GM12878 (cell line): ENCODE measurements around the gene ITIH6. TPM values are rescaled to one million over a fixed set of nuclear protein-coding genes. Genes with fewer than 3 reads are reported as not detected.
"Not testable (repeated sequence)": the region's sequence is repeated elsewhere in the genome, so short reads cannot be mapped to it uniquely, and the experiment has no call there.

Source experiments
- ATAC-seq: fragments of 200-7000 bp; cut with Tn5 transposase; 3 replicates; pipeline ENCODE4 v1.9.1; 2020; ENCODE audit warnings: mild to moderate bottlenecking, moderate library complexity
- Bru-seq: library from RNA; stranded (reverse); fragments of 400-500 nt; gene quantifications from one replicate; lab custom pipeline; 2021; lab: Mats Ljungman, UMichigan
- BruChase-seq, 2 experiments: library from RNA; stranded (reverse); fragments of 400-500 nt; gene quantifications; one replicate each; lab custom pipeline; 2021; lab: Mats Ljungman, UMichigan
- BruUV-seq: library from RNA; stranded (reverse); fragments of 400-500 nt; replicated peaks from 2 replicates; lab custom pipeline; 2021; lab: Mats Ljungman, UMichigan
- CTCF ChIA-PET: fragments of 300-600 bp; sonication (Branson Sonifier 250); formaldehyde crosslinking; extraction: SDS; loops from one replicate; lab custom pipeline; 2021; ENCODE audit warnings: inconsistent platforms; lab: Yijun Ruan, JAX
- POLR2A ChIA-PET: fragments of 350-600 bp; formaldehyde crosslinking; extraction: SDS; loops from one replicate; lab custom pipeline; 2021; ENCODE audit warnings: inconsistent platforms; lab: Charles Lee
- RAD21 ChIA-PET: fragments of 300-600 bp; sonication (Branson Sonifier 250); formaldehyde crosslinking; loops from one replicate; lab custom pipeline; 2023; ENCODE audit warnings: antibody characterized with exemption; ENCODE audit not compliant: unreplicated experiment; lab: Charles Lee
- SMC1A ChIA-PET: fragments of 300-600 bp; sonication (Branson Sonifier 250); formaldehyde crosslinking; loops from one replicate; lab custom pipeline; 2023; ENCODE audit not compliant: unreplicated experiment, uncharacterized antibody; lab: Charles Lee
- DNase-seq: peaks from one replicate; pipeline ENCODE4 v3.0.0-alpha.2; 2011; ENCODE audit warnings: low read depth, low spot score
- FAIRE-seq: peaks from 3 replicates; lab custom pipeline; 2011; peaks lifted over from hg19 to GRCh38; lab: Jason Lieb, UNC
- H2AFZ ChIP-seq: 2 replicates; pipeline ENCODE4 v1.6.0; 2011; ENCODE audit warnings: low read depth, low read length, control low read depth; ENCODE audit not compliant: control insufficient read depth
- H3K27ac ChIP-seq: 2 replicates; pipeline ENCODE4 v1.5.1; 2011; ENCODE audit warnings: control low read depth; ENCODE audit not compliant: control insufficient read depth, insufficient read depth
- H3K27me3 ChIP-seq, 2 experiments: replicated peaks in 1 of 2; 2 replicates each; pipeline versions ENCODE4 v1.6.0 to v1.6.1; 2011; ENCODE audit warnings: low read length in 1 of 2; ENCODE audit not compliant: control insufficient read depth in 2 of 2, insufficient read depth in 2 of 2
- H3K36me3 ChIP-seq, 2 experiments: 2 replicates each; pipeline ENCODE4 v1.5.1; 2011; ENCODE audit warnings: low read length in 1 of 2; ENCODE audit not compliant: control insufficient read depth in 2 of 2, insufficient read depth in 2 of 2
- H3K4me1 ChIP-seq: 2 replicates; pipeline ENCODE4 v1.6.1; 2011; ENCODE audit warnings: mild to moderate bottlenecking, low read length, moderate library complexity, mixed read lengths; ENCODE audit not compliant: control insufficient read depth, insufficient read depth
- H3K4me2 ChIP-seq: 2 replicates; pipeline ENCODE4 v1.6.0; 2011; ENCODE audit warnings: control low read depth; ENCODE audit not compliant: control insufficient read depth, insufficient read depth
- H3K4me3 ChIP-seq: fragments of 200-600 bp; sonication (generic); 2 replicates; pipeline ENCODE4 v1.5.1; 2016
- H3K79me2 ChIP-seq: 2 replicates; pipeline ENCODE4 v1.6.0; 2011; ENCODE audit warnings: low read length; ENCODE audit not compliant: control insufficient read depth, insufficient read depth
- H3K9ac ChIP-seq: 2 replicates; pipeline ENCODE4 v1.8.0; 2011; ENCODE audit warnings: low read length, control low read depth, mixed read lengths; ENCODE audit not compliant: control insufficient read depth, insufficient read depth
- H3K9me3 ChIP-seq: replicated peaks from 3 replicates; pipeline ENCODE4 v1.5.1; 2011; ENCODE audit warnings: mild to moderate bottlenecking, low read length; ENCODE audit not compliant: control insufficient read depth, insufficient read depth
- H4K20me1 ChIP-seq: 2 replicates; pipeline ENCODE4 v1.6.0; 2011; ENCODE audit not compliant: control insufficient read depth, insufficient read depth
- CHD2 ChIP-seq: IDR thresholded peaks from 2 replicates; pipeline ENCODE4 v1.6.1; 2011; ENCODE audit warnings: low read depth, low read length, improper control_type of control experiment, borderline replicate concordance
- HDAC6 ChIP-seq: fragments of 200-600 bp; sonication (generic); IDR thresholded peaks from one replicate; pipeline ENCODE4 v1.8.0; 2017; ENCODE audit warnings: antibody characterized with exemption; ENCODE audit not compliant: unreplicated experiment
- WGBS: methylation state at CpG from one replicate; pipeline ENCODE4 v1.1.6; 2016; ENCODE audit warnings: low lambda C conversion rate; ENCODE audit not compliant: insufficient replicate concordance, insufficient coverage; ENCODE audit errors: missing lambda C conversion rate; 5-methylcytosine and 5-hydroxymethylcytosine counted together
- in situ Hi-C: fragments of 300-500 bp; cut with MboI; formaldehyde crosslinking; loops from 9 replicates; pipeline ENCODE4 v1.14.3; 2018; ENCODE audit warnings: mixed read lengths
- intact Hi-C: fragments of 100-400 bp; cut with micrococcal nuclease; formaldehyde crosslinking; loops from one replicate; pipeline ENCODE4 v1.14.2; 2022; ENCODE audit not compliant: unreplicated experiment
- long read RNA-seq, 2 experiments: library from polyadenylated mRNA; unstranded; transcript quantifications; one replicate each; pipeline ENCODE4 v2.0.0, GENCODE V29; 2019 to 2020
- polyA minus RNA-seq, 3 experiments: library from RNA; depleted of rRNA, polyadenylated mRNA; stranded (reverse); fragments of >200 nt; gene quantifications; 2 replicates each; pipeline ENCODE4 v1.2.3, GENCODE V29; 2011
- polyA plus RNA-seq, 11 experiments: library from polyadenylated mRNA; depleted of rRNA in 4 of 11; unstranded in 6 of 11; stranded (reverse) in 5 of 11; fragments of >200 nt; fragmentation: Nextera tagmentation in 4 of 11; fragmentation: Illumina TruSeq in 1 of 11; extraction: Ambion mirVana in 4 of 11; extraction: Trizol in 1 of 11; gene quantifications; 1 replicate in 1 of 11; 2 replicates in 10 of 11; pipeline versions ENCODE4 v1.2.1 to v1.2.3, GENCODE V29; 2011 to 2016; ENCODE audit warnings: inconsistent platforms in 2 of 11, missing spikeins in 2 of 11, low read depth in 1 of 11
- total RNA-seq, 4 experiments: library from RNA; depleted of rRNA in 3 of 4; stranded (reverse); fragments of >200 nt in 3 of 4; fragmentation: Illumina TruSeq in 1 of 4; extraction: Trizol in 1 of 4; gene quantifications; 2 replicates each; pipeline versions ENCODE4 v1.2.1 to v1.2.3, GENCODE V29; 2013 to 2021
- TF ChIP-seq, protein P1 (sequence below): fragments of 450-650 bp; IDR thresholded peaks from 2 replicates; pipeline ENCODE4 v1.6.1; 2018; ENCODE audit warnings: borderline replicate concordance, mild to moderate bottlenecking; ENCODE audit not compliant: partially characterized antibody

ITIH6 gene, protein sequence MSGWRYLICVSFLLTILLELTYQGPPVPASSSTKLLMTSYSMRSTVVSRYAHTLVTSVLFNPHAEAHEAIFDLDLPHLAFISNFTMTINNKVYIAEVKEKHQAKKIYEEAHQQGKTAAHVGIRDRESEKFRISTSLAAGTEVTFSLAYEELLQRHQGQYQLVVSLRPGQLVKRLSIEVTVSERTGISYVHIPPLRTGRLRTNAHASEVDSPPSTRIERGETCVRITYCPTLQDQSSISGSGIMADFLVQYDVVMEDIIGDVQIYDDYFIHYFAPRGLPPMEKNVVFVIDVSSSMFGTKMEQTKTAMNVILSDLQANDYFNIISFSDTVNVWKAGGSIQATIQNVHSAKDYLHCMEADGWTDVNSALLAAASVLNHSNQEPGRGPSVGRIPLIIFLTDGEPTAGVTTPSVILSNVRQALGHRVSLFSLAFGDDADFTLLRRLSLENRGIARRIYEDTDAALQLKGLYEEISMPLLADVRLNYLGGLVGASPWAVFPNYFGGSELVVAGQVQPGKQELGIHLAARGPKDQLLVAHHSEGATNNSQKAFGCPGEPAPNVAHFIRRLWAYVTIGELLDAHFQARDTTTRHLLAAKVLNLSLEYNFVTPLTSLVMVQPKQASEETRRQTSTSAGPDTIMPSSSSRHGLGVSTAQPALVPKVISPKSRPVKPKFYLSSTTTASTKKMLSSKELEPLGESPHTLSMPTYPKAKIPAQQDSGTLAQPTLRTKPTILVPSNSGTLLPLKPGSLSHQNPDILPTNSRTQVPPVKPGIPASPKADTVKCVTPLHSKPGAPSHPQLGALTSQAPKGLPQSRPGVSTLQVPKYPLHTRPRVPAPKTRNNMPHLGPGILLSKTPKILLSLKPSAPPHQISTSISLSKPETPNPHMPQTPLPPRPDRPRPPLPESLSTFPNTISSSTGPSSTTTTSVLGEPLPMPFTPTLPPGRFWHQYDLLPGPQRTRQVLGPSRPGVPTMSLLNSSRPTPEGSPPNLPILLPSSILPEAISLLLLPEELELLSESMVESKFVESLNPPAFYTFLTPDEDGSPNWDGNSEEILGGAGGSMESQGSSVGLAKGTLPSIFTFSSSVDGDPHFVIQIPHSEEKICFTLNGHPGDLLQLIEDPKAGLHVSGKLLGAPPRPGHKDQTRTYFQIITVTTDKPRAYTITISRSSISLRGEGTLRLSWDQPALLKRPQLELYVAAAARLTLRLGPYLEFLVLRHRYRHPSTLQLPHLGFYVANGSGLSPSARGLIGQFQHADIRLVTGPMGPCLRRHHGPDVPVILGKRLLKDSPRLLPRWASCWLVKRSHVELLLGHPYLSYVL
- not detected in 2 replicates for total RNA-seq (2013; cell fraction: nucleolus; rRNA removed)
- total RNA-seq (2014; rRNA removed) (not detected in 2 replicates), total RNA-seq (2014; rRNA removed; fragmentation: Illumina TruSeq; extraction: Trizol) (not detected in 2 replicates), total RNA-seq (2021) (not detected in 2 replicates), polyA plus RNA-seq (2011; rRNA removed) (not detected in 2 replicates), polyA plus RNA-seq (2014; fragmentation: Illumina TruSeq; extraction: Trizol) (not detected in 2 replicates), polyA plus RNA-seq (2014; fragmentation: Nextera tagmentation; extraction: Ambion mirVana) (not detected), polyA plus RNA-seq (2014; rRNA removed) (not detected in 2 replicates), polyA plus RNA-seq (2016; fragmentation: Nextera tagmentation; extraction: Ambion mirVana) (not detected), polyA minus RNA-seq (2011; rRNA and poly(A)+ RNA removed) (not detected in 2 replicates), Bru-seq, nascent RNA (percentile 2 among the genes with signal in this experiment), BruChase-seq, experiment 1, labeled RNA remaining after a 6-hour chase (not detected), BruChase-seq, experiment 2, labeled RNA remaining after a 2-hour chase (not detected)
- not detected for polyA plus RNA-seq (2011; ENCODE audit: low read depth)
- polyA plus RNA-seq (2011; cell fraction: cytosol; rRNA removed): not detected in 2 replicates
- not detected in 2 replicates for polyA plus RNA-seq (2011; cell fraction: nucleus; rRNA removed)
- not detected in 2 replicates for polyA plus RNA-seq (2012)
- polyA minus RNA-seq (2011; cell fraction: cytosol; rRNA and poly(A)+ RNA removed): not detected in 2 replicates
- polyA minus RNA-seq (2011; cell fraction: nucleus; rRNA and poly(A)+ RNA removed): not detected in 2 replicates
- long read RNA-seq, experiment 1: 0 reads
- long read RNA-seq, experiment 2: 0 reads

DNA sequence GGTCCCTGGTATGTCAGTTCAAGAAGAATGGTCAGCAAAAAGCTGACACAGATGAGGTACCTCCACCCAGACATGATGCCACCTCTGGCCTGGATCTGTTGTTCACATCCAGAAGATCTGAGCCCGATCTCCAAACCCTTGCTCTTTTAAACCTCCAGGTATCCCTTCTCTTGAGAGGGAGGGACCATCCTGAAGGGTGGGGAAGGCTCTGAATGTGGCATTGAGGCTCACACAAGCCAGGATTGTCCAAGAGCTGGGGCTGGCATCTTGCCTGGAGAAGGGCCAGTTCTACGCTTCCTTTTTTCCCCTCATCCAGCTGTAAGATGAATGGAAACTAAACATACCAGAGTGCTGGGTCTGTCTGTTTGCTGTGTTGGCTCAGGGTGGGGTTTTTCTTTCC is at the start of gene ITIH6:
Gene ITIH6 (minus strand): TSS at position 119 of the 400 bp plus-strand sequence. CDS start 45 bp downstream, at position 74.
- ChIA-PET CTCF (interaction anchor here (0.6 to 1.9 kb wide), 2 partner anchors 12 to 514 kb away, joined by 5 read pairs; no protein-coding TSS in a partner anchor), SMC1A (no interaction called here), POLR2A (no interaction called here), RAD21 (no interaction called here)
- no peak within 1 kb of the TSS for H3K4me3 ChIP-seq
- no peaks in the 10 kb centered on the region for H4K20me1 ChIP-seq
- H3K9ac ChIP-seq: no peak within 1 kb of the TSS
- TF ChIP-seq, protein P1, sequence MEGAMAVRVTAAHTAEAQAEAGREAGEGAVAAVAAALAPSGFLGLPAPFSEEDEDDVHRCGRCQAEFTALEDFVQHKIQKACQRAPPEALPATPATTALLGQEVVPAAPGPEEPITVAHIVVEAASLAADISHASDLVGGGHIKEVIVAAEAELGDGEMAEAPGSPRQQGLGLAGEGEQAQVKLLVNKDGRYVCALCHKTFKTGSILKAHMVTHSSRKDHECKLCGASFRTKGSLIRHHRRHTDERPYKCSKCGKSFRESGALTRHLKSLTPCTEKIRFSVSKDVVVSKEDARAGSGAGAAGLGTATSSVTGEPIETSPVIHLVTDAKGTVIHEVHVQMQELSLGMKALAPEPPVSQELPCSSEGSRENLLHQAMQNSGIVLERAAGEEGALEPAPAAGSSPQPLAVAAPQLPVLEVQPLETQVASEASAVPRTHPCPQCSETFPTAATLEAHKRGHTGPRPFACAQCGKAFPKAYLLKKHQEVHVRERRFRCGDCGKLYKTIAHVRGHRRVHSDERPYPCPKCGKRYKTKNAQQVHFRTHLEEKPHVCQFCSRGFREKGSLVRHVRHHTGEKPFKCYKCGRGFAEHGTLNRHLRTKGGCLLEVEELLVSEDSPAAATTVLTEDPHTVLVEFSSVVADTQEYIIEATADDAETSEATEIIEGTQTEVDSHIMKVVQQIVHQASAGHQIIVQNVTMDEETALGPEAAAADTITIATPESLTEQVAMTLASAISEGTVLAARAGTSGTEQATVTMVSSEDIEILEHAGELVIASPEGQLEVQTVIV: no peak
- TF ChIP-seq HDAC6: no peak
- TF ChIP-seq CHD2: no peak
- H3K79me2 ChIP-seq: no peaks in the 10 kb centered on the region
- no peak within 1 kb of the TSS for H2AFZ ChIP-seq
- DNase-seq (no peak), FAIRE-seq (no peak), ATAC-seq (no peak)
- no peak within 1 kb of the TSS for H3K4me2 ChIP-seq
- H3K27me3 ChIP-seq: no peaks in the 10 kb centered on the region
- intact Hi-C loops: no loop called here
- WGBS: 14% methylated on average over 2 of the region's 2 CpGs
- BruUV-seq: no TSS peak
- no peak within 1 kb of the TSS for H3K27ac ChIP-seq
- H3K9me3 ChIP-seq: no peaks in the 10 kb centered on the region
- H3K36me3 ChIP-seq: no peaks in the 10 kb centered on the region
- in situ Hi-C loops: no loop called here
- H3K4me1 ChIP-seq: no peaks in the 10 kb centered on the region

GRCh38 chrX:54847700-54848099 is 49.6 kb upstream of the ITIH6 start:
- SMC1A ChIA-PET, DNase-seq, FAIRE-seq, H3K27me3 ChIP-seq, in situ Hi-C loops, H3K4me2 ChIP-seq, H3K36me3 ChIP-seq, H3K9ac ChIP-seq, H3K79me2 ChIP-seq, intact Hi-C loops, CTCF ChIA-PET, H4K20me1 ChIP-seq, H3K27ac ChIP-seq, RAD21 ChIA-PET, ATAC-seq, H3K9me3 ChIP-seq, H3K4me1 ChIP-seq, H3K4me3 ChIP-seq, BruUV-seq, POLR2A ChIA-PET, H2AFZ ChIP-seq: not testable (repeated sequence)
- WGBS: 23% methylated on average over 2 of the region's 2 CpGs
